ENCODE data around the gene CDH23. TPM values are rescaled to one million over a fixed set of nuclear protein-coding genes. Genes with fewer than 3 reads are reported as not detected.
A peak's percentile ranks its signal among the peaks of the same experiment; 100 is the strongest.

Gene CDH23
- total RNA-seq, 1 experiment from 2014 or later: 0.34 TPM

DNA sequence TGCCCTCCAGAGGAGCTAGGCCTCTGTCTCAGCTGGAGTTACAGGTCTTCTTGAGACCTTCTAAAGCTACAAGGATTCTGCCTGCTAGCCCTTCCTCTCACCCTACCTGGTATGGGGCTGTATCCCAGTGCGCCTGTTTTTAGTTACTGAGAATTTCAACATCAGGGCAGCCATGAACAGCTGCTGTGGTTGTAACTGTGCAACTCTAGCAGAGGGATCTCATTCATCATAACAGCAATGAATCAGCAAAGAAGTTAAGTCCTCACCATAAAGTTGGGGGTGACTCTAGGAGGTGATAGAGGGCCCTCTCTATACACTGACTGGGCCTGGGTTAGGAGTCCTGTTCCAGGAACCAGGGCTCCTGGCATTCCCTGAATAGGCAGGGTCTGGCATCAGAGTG is 14.0 kb upstream of the CDH23 start:
- H3K27me3 ChIP-seq (replicated peaks; ENCODE audit: control insufficient read depth, insufficient read depth, low read length): no peaks in the 10 kb centered on the region
- intact Hi-C loops (cut with micrococcal nuclease; ENCODE audit: unreplicated experiment): no loop called here
- Mint-ChIP-seq H3K27ac (ENCODE audit: unreplicated experiment) (no peak overlapping the region), H3K27me3 (ENCODE audit: insufficient read depth, unreplicated experiment) (peaks cover 2% of the 10 kb centered on the region), H3K4me1 (ENCODE audit: low read depth, unreplicated experiment) (peaks cover under 1% of the 10 kb centered on the region), H3K9me3 (ENCODE audit: unreplicated experiment) (no peaks in the 10 kb centered on the region), H3K4me3 (ENCODE audit: unreplicated experiment) (no peak overlapping the region), H3K36me3 (ENCODE audit: insufficient read depth, unreplicated experiment) (no peaks in the 10 kb centered on the region)
- TF ChIP-seq, protein P1, sequence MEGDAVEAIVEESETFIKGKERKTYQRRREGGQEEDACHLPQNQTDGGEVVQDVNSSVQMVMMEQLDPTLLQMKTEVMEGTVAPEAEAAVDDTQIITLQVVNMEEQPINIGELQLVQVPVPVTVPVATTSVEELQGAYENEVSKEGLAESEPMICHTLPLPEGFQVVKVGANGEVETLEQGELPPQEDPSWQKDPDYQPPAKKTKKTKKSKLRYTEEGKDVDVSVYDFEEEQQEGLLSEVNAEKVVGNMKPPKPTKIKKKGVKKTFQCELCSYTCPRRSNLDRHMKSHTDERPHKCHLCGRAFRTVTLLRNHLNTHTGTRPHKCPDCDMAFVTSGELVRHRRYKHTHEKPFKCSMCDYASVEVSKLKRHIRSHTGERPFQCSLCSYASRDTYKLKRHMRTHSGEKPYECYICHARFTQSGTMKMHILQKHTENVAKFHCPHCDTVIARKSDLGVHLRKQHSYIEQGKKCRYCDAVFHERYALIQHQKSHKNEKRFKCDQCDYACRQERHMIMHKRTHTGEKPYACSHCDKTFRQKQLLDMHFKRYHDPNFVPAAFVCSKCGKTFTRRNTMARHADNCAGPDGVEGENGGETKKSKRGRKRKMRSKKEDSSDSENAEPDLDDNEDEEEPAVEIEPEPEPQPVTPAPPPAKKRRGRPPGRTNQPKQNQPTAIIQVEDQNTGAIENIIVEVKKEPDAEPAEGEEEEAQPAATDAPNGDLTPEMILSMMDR (IDR thresholded peaks at IDR 0.05; ENCODE audit: insufficient read depth in 1 of 2, low read depth in 1 of 2, low read length in 1 of 2, severe bottlenecking in 1 of 2, unreplicated experiment in 1 of 2): no peak
- H3K4me1 ChIP-seq: 0 out of 2 replicates have a peak, but pooled peaks cover 9% of the 10 kb centered on the region
- no peaks in the 10 kb centered on the region for H3K9me3 ChIP-seq
- no peak overlapping the region for H3K4me3 ChIP-seq (ENCODE audit: low read depth, low read length)
- DNase-seq: no peak
- no peaks in the 10 kb centered on the region for H3K36me3 ChIP-seq (ENCODE audit: control insufficient read depth, insufficient read depth, low read length)
- ChIA-PET POLR2A (no interaction called here), CTCF (interaction anchor here (1.5 kb wide), 1 partner anchor 80 kb away, joined by 3 read pairs; no protein-coding TSS in a partner anchor)
- BruUV-seq (replicated peaks): no TSS peak

DNA sequence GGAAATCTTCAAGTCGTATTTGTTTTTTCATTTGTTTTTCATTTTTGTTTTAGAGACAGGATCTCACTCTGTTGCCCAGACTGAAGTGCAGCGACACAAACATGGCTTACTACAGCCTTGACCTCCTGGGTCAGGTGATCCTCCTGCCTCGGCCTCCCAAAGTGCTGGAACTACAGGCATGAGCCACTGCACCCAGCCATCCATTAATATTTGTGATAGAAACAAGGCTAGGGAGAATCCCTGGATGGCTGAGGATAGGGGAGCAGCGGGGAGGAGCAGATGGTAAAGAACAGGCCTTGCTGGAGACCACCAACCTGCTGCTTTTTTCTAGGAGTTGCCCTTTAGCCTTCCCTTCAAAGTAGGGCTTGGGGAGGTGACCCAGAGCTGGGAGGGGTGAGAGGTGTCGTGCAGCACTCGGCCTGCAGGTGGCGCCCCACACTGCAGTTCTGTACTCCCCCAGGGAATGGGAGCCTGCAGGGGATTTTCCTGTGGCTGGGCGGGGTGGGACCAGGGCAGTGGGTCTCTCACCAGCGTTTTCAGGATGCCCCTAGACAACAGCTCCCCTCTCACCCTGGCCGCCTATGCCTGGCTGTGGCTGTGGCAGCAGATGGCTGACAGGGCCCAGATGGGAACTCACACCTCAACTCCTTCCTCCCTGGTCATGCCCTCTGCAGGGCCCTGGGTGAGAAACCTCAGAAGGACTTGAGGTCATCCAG is 12.6 kb upstream of the CDH23 start:
- POLR2A ChIA-PET: no interaction called here
- DNase-seq: peak; percentile 80 to 89

DNA sequence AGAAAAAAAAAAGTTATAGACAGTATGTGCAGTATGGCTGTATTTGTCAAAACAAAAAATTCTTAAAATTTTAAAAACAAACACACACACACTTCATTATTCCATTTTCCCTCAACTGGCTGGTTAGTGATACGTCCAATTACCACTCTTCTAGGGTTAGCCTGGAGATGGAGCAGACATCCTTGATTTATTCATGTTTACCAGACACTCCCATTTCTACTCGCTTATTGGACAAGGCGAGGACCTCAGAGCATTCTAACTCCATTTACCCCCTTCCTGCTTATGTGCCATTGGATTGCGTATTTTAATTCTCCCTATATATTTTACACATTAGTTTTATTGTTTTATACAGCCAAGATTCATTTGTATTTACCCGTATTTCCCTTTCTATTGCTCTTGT is 8.5 kb upstream of the CDH23 start:
- Mint-ChIP-seq H3K4me1 (ENCODE audit: low read depth, unreplicated experiment) (no peaks in the 10 kb centered on the region), H3K27me3 (ENCODE audit: insufficient read depth, unreplicated experiment) (peaks cover 12% of the 10 kb centered on the region), H3K9me3 (ENCODE audit: unreplicated experiment) (no peaks in the 10 kb centered on the region), H3K36me3 (ENCODE audit: insufficient read depth, unreplicated experiment) (no peaks in the 10 kb centered on the region), H3K4me3 (ENCODE audit: unreplicated experiment) (no peak overlapping the region), H3K27ac (ENCODE audit: unreplicated experiment) (no peak overlapping the region)
- no peak overlapping the region for H3K4me3 ChIP-seq (ENCODE audit: low read depth, low read length)
- no peaks in the 10 kb centered on the region; the same call in 1 of the 2 replicates for H3K9me3 ChIP-seq
- no TSS peak for BruUV-seq (replicated peaks)
- no peak for DNase-seq
- intact Hi-C loops (cut with micrococcal nuclease; ENCODE audit: unreplicated experiment): no loop called here
- no peaks in the 10 kb centered on the region; the same call in 1 of the 2 replicates for H3K27me3 ChIP-seq (replicated peaks; ENCODE audit: control insufficient read depth, insufficient read depth, low read length)
- no peaks in the 10 kb centered on the region for H3K36me3 ChIP-seq (ENCODE audit: control insufficient read depth, insufficient read depth, low read length)
- POLR2A ChIA-PET: no interaction called here
- CTCF ChIA-PET: interaction anchor here (0.6 kb wide), 1 partner anchor 212 kb away, joined by 3 read pairs; no protein-coding TSS in a partner anchor
- TF ChIP-seq, protein P1 (IDR thresholded peaks at IDR 0.05; ENCODE audit: insufficient read depth in 1 of 2, low read depth in 1 of 2, low read length in 1 of 2, severe bottlenecking in 1 of 2, unreplicated experiment in 1 of 2): no peak
- peaks cover 8% of the 10 kb centered on the region for H3K4me1 ChIP-seq

More for the DNA sequence above, 12.6 kb upstream of the CDH23 start:
- H3K4me3 ChIP-seq (ENCODE audit: low read depth, low read length): no peak overlapping the region
- no peaks in the 10 kb centered on the region for H3K36me3 Mint-ChIP-seq (ENCODE audit: insufficient read depth, unreplicated experiment)
- intact Hi-C loops (cut with micrococcal nuclease; ENCODE audit: unreplicated experiment): loop anchor here (1.0 to 2.0 kb wide), 5 partner anchors 69 to 324 kb away; no protein-coding TSS in a partner anchor
- no peaks in the 10 kb centered on the region for H3K27me3 ChIP-seq (replicated peaks; ENCODE audit: control insufficient read depth, insufficient read depth, low read length)
- no peaks in the 10 kb centered on the region for H3K4me1 Mint-ChIP-seq (ENCODE audit: low read depth, unreplicated experiment)
- H3K4me3 Mint-ChIP-seq (ENCODE audit: unreplicated experiment): no peak overlapping the region
- H3K4me1 ChIP-seq: no peaks in the 10 kb centered on the region
- no peaks in the 10 kb centered on the region for H3K9me3 Mint-ChIP-seq (ENCODE audit: unreplicated experiment)
- H3K36me3 ChIP-seq (ENCODE audit: control insufficient read depth, insufficient read depth, low read length): no peaks in the 10 kb centered on the region
- peaks cover 6% of the 10 kb centered on the region for H3K27me3 Mint-ChIP-seq (ENCODE audit: insufficient read depth, unreplicated experiment)
- TF ChIP-seq, protein P1 (IDR thresholded peaks at IDR 0.05; ENCODE audit: insufficient read depth in 1 of 2, low read depth in 1 of 2, low read length in 1 of 2, severe bottlenecking in 1 of 2, unreplicated experiment in 1 of 2): peak; percentile 97 to 98
- BruUV-seq (replicated peaks): no TSS peak
- CTCF ChIA-PET: interaction anchor here (0.6 to 2.1 kb wide), 19 partner anchors 12 to 328 kb away, joined by 3 to 12 read pairs (median 5); partner anchors contain the start of genes CDH23 and SLC29A3
- no peak overlapping the region for H3K27ac Mint-ChIP-seq (ENCODE audit: unreplicated experiment)
- H3K9me3 ChIP-seq: no peaks in the 10 kb centered on the region

Data from Caco-2 (cell line).